ENCODE results near the gene SRSF12. TPM values are rescaled to one million over a fixed set of nuclear protein-coding genes. Genes with fewer than 3 reads are reported as not detected.

The SRSF12 gene
- total and polyA plus RNA-seq, 2 experiments from 2014 or later: 5.6 to 5.7 TPM

DNA sequence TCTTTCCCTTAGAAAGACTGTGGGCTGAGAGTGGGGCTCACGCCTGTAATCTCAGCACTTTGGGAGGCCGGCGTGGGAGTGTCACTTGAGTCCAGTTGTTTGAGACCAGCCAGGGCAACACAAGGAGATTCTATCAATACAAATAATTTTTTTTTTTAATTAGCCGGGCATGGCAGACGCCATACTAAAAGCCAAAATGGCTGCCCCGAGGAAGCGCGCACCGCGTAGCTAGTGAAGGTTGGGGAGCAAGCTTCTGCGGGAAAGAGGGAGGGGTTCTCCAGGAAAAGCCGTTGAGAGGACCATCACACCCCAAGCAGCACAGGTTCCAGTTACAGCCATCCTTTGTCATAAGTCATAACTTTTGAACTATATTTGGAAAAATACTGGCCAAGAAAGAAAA lies 58.6 kb downstream of the SRSF12 start:
- no peak overlapping the region for H2AFZ ChIP-seq
- no peaks in the 10 kb centered on the region for H3K4me1 ChIP-seq (ENCODE audit: insufficient read depth)
- WGBS (ENCODE audit: low lambda C conversion rate, missing lambda C conversion rate): 95% methylated on average over 12 of the region's 12 CpGs
- no peak for DNase-seq (ENCODE audit: low spot score)
- H3K9me3 ChIP-seq (ENCODE audit: low read depth): no peaks in the 10 kb centered on the region
- no peaks in the 10 kb centered on the region for H4K20me1 ChIP-seq (ENCODE audit: insufficient read depth, poor library complexity, severe bottlenecking)
- no peaks in the 10 kb centered on the region for H3K27me3 ChIP-seq
- no peaks in the 10 kb centered on the region for H3K36me3 ChIP-seq (replicated peaks; ENCODE audit: insufficient read depth, low read depth)
- no peak overlapping the region for H3K4me3 ChIP-seq
- no peaks in the 10 kb centered on the region for H3K9me2 ChIP-seq (replicated peaks; ENCODE audit: insufficient read depth)
- TF ChIP-seq EZH2phosphoT487 (IDR thresholded peaks at IDR 0.05; ENCODE audit: low read depth, severe bottlenecking, unreplicated experiment) (no peak), EZH2 (IDR thresholded peaks at IDR 0.05; ENCODE audit: borderline replicate concordance) (no peak)
- H3K27ac ChIP-seq: no peak overlapping the region
- no peak overlapping the region for H3K4me2 ChIP-seq
- H3K79me2 ChIP-seq: no peaks in the 10 kb centered on the region

DNA sequence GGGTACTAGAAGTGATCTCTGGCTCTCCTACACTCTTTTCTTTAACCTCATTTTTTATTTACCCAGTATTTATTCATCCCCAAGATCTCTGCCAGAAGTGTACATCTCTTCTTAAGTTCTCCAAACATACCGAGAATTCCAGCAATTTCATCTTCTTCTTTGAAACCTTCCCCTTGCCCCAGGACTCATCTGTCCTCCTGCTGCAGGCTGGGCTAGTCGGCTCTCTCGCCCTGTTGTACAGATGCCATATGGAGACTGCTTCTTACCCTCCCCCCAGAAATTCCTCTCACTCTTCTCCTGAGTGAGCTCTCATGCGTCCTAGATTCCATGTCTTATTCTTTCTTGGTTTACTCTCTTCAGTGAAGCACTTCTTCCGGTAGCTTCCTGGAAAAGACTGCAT lies 59.2 kb downstream of the SRSF12 start:
- Histone ChIP-seq H3K9me2 (replicated peaks; ENCODE audit: insufficient read depth) (no peaks in the 10 kb centered on the region), H4K20me1 (ENCODE audit: insufficient read depth, poor library complexity, severe bottlenecking) (no peaks in the 10 kb centered on the region), H3K79me2 (no peaks in the 10 kb centered on the region), H3K4me2 (no peak overlapping the region), H3K27ac (no peak overlapping the region), H3K27me3 (no peaks in the 10 kb centered on the region), H2AFZ (peak overlapping the region; percentile 45), H3K4me1 (ENCODE audit: insufficient read depth) (no peaks in the 10 kb centered on the region), H3K9me3 (ENCODE audit: low read depth) (no peaks in the 10 kb centered on the region), H3K4me3 (no peak overlapping the region), H3K36me3 (replicated peaks; ENCODE audit: insufficient read depth, low read depth) (no peaks in the 10 kb centered on the region)
- no peak for DNase-seq (ENCODE audit: low spot score)
- TF ChIP-seq EZH2 (IDR thresholded peaks at IDR 0.05; ENCODE audit: borderline replicate concordance) (no peak), EZH2phosphoT487 (IDR thresholded peaks at IDR 0.05; ENCODE audit: low read depth, severe bottlenecking, unreplicated experiment) (no peak)
- TF ChIP-seq, protein P1, sequence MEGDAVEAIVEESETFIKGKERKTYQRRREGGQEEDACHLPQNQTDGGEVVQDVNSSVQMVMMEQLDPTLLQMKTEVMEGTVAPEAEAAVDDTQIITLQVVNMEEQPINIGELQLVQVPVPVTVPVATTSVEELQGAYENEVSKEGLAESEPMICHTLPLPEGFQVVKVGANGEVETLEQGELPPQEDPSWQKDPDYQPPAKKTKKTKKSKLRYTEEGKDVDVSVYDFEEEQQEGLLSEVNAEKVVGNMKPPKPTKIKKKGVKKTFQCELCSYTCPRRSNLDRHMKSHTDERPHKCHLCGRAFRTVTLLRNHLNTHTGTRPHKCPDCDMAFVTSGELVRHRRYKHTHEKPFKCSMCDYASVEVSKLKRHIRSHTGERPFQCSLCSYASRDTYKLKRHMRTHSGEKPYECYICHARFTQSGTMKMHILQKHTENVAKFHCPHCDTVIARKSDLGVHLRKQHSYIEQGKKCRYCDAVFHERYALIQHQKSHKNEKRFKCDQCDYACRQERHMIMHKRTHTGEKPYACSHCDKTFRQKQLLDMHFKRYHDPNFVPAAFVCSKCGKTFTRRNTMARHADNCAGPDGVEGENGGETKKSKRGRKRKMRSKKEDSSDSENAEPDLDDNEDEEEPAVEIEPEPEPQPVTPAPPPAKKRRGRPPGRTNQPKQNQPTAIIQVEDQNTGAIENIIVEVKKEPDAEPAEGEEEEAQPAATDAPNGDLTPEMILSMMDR (IDR thresholded peaks at IDR 0.05; ENCODE audit: poor library complexity): no peak
- WGBS (ENCODE audit: low lambda C conversion rate, missing lambda C conversion rate): 54% methylated on average over 5 of the region's 5 CpGs

DNA sequence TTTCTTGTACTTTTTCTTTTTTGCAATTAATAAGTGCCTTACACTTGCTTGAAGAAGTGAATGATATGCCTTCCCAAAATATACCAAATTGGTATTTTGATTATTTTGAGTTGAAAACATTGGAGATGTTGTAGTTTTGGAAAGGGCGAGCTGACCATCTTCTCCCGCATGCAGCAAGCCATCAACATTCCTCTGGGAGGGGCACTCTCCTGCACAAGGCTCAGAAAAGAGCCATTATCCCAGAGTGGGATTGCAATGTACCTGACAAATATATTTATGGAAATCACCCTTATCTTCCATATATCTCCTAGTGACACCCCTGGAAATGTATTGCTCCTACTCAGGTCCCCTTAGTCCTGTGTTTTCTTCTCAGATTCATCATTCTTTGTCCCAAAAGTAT lies 60.1 kb downstream of the SRSF12 start:
- Histone ChIP-seq H3K9me2 (replicated peaks; ENCODE audit: insufficient read depth) (no peaks in the 10 kb centered on the region), H2AFZ (no peak overlapping the region), H3K36me3 (replicated peaks; ENCODE audit: insufficient read depth, low read depth) (no peaks in the 10 kb centered on the region), H3K4me2 (no peak overlapping the region), H3K27me3 (no peaks in the 10 kb centered on the region), H3K4me1 (ENCODE audit: insufficient read depth) (no peaks in the 10 kb centered on the region), H3K27ac (no peak overlapping the region), H3K9me3 (ENCODE audit: low read depth) (no peaks in the 10 kb centered on the region), H3K4me3 (no peak overlapping the region), H4K20me1 (ENCODE audit: insufficient read depth, poor library complexity, severe bottlenecking) (no peaks in the 10 kb centered on the region), H3K79me2 (no peaks in the 10 kb centered on the region)
- no peak for TF ChIP-seq EZH2phosphoT487 (IDR thresholded peaks at IDR 0.05; ENCODE audit: low read depth, severe bottlenecking, unreplicated experiment)
- no peak for TF ChIP-seq EZH2 (IDR thresholded peaks at IDR 0.05; ENCODE audit: borderline replicate concordance)
- TF ChIP-seq, protein P1 (IDR thresholded peaks at IDR 0.05; ENCODE audit: poor library complexity): no peak
- 54% methylated on average over 2 of the region's 2 CpGs for WGBS (ENCODE audit: low lambda C conversion rate, missing lambda C conversion rate)
- DNase-seq (ENCODE audit: low spot score): no peak

DNA sequence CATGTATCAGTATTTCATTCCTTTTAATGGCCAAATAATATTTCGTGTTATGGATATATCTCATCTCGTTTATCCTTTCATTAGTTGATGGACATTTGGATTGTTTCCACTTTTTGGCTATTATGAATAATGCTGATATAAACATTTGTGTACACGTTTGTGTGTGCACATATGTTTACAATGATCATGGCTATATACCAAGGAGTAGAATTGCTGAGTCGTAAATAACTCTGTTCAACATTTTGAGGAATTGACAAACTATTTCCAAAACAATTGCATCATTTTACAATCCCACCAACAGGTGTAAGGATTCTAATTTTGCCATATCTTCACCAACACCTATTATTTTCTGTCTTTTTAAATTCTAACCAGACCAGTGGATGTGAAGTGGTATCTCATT lies 63.7 kb downstream of the SRSF12 start:
- TF ChIP-seq, protein P1 (IDR thresholded peaks at IDR 0.05; ENCODE audit: poor library complexity): no peak
- no peak for TF ChIP-seq EZH2 (IDR thresholded peaks at IDR 0.05; ENCODE audit: borderline replicate concordance)
- no peak for TF ChIP-seq EZH2phosphoT487 (IDR thresholded peaks at IDR 0.05; ENCODE audit: low read depth, severe bottlenecking, unreplicated experiment)
- Histone ChIP-seq H3K4me1 (ENCODE audit: insufficient read depth) (peaks cover 7% of the 10 kb centered on the region), H3K9me3 (ENCODE audit: low read depth) (no peaks in the 10 kb centered on the region), H2AFZ (no peak overlapping the region), H3K27me3 (no peaks in the 10 kb centered on the region), H3K79me2 (no peaks in the 10 kb centered on the region), H3K9me2 (replicated peaks; ENCODE audit: insufficient read depth) (no peaks in the 10 kb centered on the region), H3K4me2 (no peak overlapping the region), H3K4me3 (no peak overlapping the region), H3K27ac (no peak overlapping the region), H3K36me3 (replicated peaks; ENCODE audit: insufficient read depth, low read depth) (no peaks in the 10 kb centered on the region), H4K20me1 (ENCODE audit: insufficient read depth, poor library complexity, severe bottlenecking) (no peaks in the 10 kb centered on the region)
- 91% methylated on average over 4 of the region's 4 CpGs for WGBS (ENCODE audit: low lambda C conversion rate, missing lambda C conversion rate)
- no peak for DNase-seq (ENCODE audit: low spot score)
